NCI-H510A treated with DMSO at 0.1 percent for 48 hours (cell line): ENCODE measurements around the gene PXDN.
A peak's percentile ranks its signal among the peaks of the same experiment; 100 is the strongest.
"Not testable (repeated sequence)": the region's sequence is repeated elsewhere in the genome, so short reads cannot be mapped to it uniquely, and the experiment has no call there.

ENCODE experiments used
- DNase-seq: peaks from one replicate; lab custom pipeline; 2025; lab: John Stamatoyannopoulos, UW

PXDN gene

GRCh38 chr2:1633936-1634587 is 110.3 kb downstream of the PXDN start:
- no peak for DNase-seq

GRCh38 chr2:1633092-1633671 is 111.1 kb downstream of the PXDN start:
- no peak for DNase-seq

GRCh38 chr2:1632510-1632909 is 111.8 kb downstream of the PXDN start:
- DNase-seq = no peak

- DNase-seq = no peak
These were observed 112.3 kb downstream of the PXDN start for GRCh38 chr2:1632002-1632348.

GRCh38 chr2:1631292-1632001 is 112.9 kb downstream of the PXDN start:
- no peak for DNase-seq

- DNase-seq = no peak
These were observed 115.4 kb downstream of the PXDN start for GRCh38 chr2:1628893-1629292.

- no peak for DNase-seq
These were observed 116.5 kb downstream of the PXDN start for GRCh38 chr2:1627628-1628381.

GRCh38 chr2:1626271-1626681 is 118.0 kb downstream of the PXDN start:
- DNase-seq = no peak

- DNase-seq = peak; percentile 19
These were observed 118.9 kb downstream of the PXDN start for GRCh38 chr2:1625281-1626001.

GRCh38 chr2:1623906-1624445 is 120.3 kb downstream of the PXDN start:
- no peak for DNase-seq

- no peak for DNase-seq
These were observed 121.7 kb downstream of the PXDN start for GRCh38 chr2:1622521-1623200.

GRCh38 chr2:1621976-1622375 is 122.3 kb downstream of the PXDN start:
- not testable (repeated sequence) for DNase-seq

- DNase-seq = no peak
These were observed 122.8 kb downstream of the PXDN start for GRCh38 chr2:1621501-1621900.

- no peak for DNase-seq
These were observed 123.3 kb downstream of the PXDN start for GRCh38 chr2:1621041-1621440.

- no peak for DNase-seq
These were observed 124.2 kb downstream of the PXDN start for GRCh38 chr2:1620081-1620480.

GRCh38 chr2:1619556-1619955 is 124.8 kb downstream of the PXDN start:
- DNase-seq = no peak

GRCh38 chr2:1618974-1619373 is 125.3 kb downstream of the PXDN start:
- DNase-seq = no peak

GRCh38 chr2:1618191-1618961 is 125.9 kb downstream of the PXDN start:
- DNase-seq = no peak

GRCh38 chr2:1617425-1618021 is 126.8 kb downstream of the PXDN start:
- no peak for DNase-seq

GRCh38 chr2:1614564-1614963 is 129.8 kb downstream of the PXDN start:
- no peak for DNase-seq
